ENCODE results near the gene TRPM1.

DNA sequence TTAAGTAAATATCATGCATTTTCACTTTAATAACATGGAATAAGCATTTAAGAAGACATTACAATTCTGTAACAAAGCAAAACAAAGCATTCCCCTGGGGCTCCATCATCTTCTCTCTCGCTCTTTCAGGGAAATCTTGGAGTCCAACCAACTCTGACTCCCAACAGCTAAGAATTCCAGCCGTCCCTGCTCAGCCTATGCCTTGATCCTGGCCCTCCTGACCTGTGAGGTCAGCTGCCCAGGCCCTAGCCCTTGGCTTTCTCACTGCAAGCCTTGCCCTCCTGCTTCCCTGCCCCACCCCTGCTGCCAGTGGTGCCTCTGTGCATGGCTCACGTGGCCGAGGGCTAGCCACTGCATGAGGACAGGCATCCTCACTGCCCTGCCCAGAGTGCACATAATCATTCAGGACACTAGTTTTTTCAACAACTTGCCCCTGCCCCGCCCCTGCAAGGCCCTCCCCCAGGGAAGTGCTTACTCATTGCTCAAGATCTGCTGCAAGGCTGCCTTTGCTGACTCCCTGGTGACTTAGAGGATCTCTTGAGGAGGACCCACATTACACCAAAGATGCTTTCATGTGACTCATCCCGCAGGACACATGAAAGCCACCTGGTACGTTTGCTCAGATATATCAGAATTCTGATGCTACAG lies 147.7 kb downstream of the TRPM1 start:
- TF ChIP-seq, protein P1, sequence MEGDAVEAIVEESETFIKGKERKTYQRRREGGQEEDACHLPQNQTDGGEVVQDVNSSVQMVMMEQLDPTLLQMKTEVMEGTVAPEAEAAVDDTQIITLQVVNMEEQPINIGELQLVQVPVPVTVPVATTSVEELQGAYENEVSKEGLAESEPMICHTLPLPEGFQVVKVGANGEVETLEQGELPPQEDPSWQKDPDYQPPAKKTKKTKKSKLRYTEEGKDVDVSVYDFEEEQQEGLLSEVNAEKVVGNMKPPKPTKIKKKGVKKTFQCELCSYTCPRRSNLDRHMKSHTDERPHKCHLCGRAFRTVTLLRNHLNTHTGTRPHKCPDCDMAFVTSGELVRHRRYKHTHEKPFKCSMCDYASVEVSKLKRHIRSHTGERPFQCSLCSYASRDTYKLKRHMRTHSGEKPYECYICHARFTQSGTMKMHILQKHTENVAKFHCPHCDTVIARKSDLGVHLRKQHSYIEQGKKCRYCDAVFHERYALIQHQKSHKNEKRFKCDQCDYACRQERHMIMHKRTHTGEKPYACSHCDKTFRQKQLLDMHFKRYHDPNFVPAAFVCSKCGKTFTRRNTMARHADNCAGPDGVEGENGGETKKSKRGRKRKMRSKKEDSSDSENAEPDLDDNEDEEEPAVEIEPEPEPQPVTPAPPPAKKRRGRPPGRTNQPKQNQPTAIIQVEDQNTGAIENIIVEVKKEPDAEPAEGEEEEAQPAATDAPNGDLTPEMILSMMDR (IDR thresholded peaks at IDR 0.05; ENCODE audit: insufficient read depth, low read depth, low read length) = no peak
- no peak for TF ChIP-seq EZH2 (IDR thresholded peaks at IDR 0.05; ENCODE audit: insufficient read depth, low read length)

Data from astrocyte (in vitro differentiated cells and primary cell).